Endothelial cell of umbilical vein (primary cell): Measurements from ENCODE around the gene BTG2. TPM values are rescaled to one million over a fixed set of nuclear protein-coding genes. Genes with fewer than 3 reads are reported as not detected.

Experiments
- BruUV-seq: library from RNA; stranded (reverse); fragments of 400-500 nt; replicated peaks from 2 replicates; lab custom pipeline; 2021; lab: Mats Ljungman, UMichigan
- CTCF ChIA-PET: fragments of 300-600, 350-600 bp; sonication (Branson Sonifier 250); formaldehyde crosslinking; loops from one replicate; lab custom pipeline; 2021; ENCODE audit warnings: antibody characterized with exemption, inconsistent platforms; lab: Charles Lee
- POLR2A ChIA-PET: fragments of 300-600, 350-600 bp; sonication (Branson Sonifier 250); formaldehyde crosslinking; loops from one replicate; lab custom pipeline; 2021; ENCODE audit warnings: antibody characterized with exemption, inconsistent platforms; lab: Charles Lee
- DNase-seq: peaks from one replicate; pipeline ENCODE4 v3.0.0-alpha.2; 2011; ENCODE audit warnings: low read depth, low spot score
- FAIRE-seq: peaks from 2 replicates; lab custom pipeline; 2011; peaks lifted over from hg19 to GRCh38; lab: Jason Lieb, UNC
- H2AFZ ChIP-seq: 2 replicates; pipeline ENCODE4 v1.6.0; 2012; ENCODE audit warnings: low read depth, low read length, control low read depth, inconsistent platforms
- H3K27ac ChIP-seq: 2 replicates; pipeline ENCODE4 v1.5.1; 2011; ENCODE audit warnings: low read depth, mild to moderate bottlenecking, control low read depth, low read length, moderate library complexity; ENCODE audit not compliant: insufficient read depth
- H3K27me3 ChIP-seq, 2 experiments: 2 replicates each; pipeline versions ENCODE4 v1.6.0 to v1.6.1; 2011; ENCODE audit warnings: low read length in 2 of 2, mixed read lengths in 1 of 2; ENCODE audit not compliant: control insufficient read depth in 2 of 2, insufficient read depth in 2 of 2
- H3K36me3 ChIP-seq, 2 experiments: 2 replicates in 1 of 2; 3 replicates in 1 of 2; pipeline ENCODE4 v1.5.1; 2011; ENCODE audit warnings: low read length in 2 of 2, mild to moderate bottlenecking in 1 of 2, moderate library complexity in 1 of 2; ENCODE audit not compliant: control insufficient read depth in 2 of 2, insufficient read depth in 2 of 2; ENCODE audit errors: extremely low read depth in 1 of 2
- H3K4me1 ChIP-seq: 3 replicates; pipeline ENCODE4 v1.5.1; 2011; ENCODE audit warnings: mild to moderate bottlenecking, low read length; ENCODE audit not compliant: control insufficient read depth, insufficient read depth; ENCODE audit errors: extremely low read depth
- H3K4me2 ChIP-seq: 2 replicates; pipeline ENCODE4 v1.6.1; 2011; ENCODE audit warnings: low read length, control low read depth, mixed read lengths; ENCODE audit not compliant: insufficient read depth
- H3K4me3 ChIP-seq, 3 experiments: fragments of 200-600 bp in 1 of 3; sonication (generic), shearing (Covaris generic) in 1 of 3; replicated peaks in 1 of 3; 2 replicates each; pipeline ENCODE4 v1.5.1; 2011 to 2016; ENCODE audit warnings: control low read depth in 3 of 3, low read length in 3 of 3, mild to moderate bottlenecking in 2 of 3, inconsistent platforms in 1 of 3, low read depth in 1 of 3, moderate library complexity in 1 of 3; ENCODE audit not compliant: insufficient read depth in 1 of 3
- H3K79me2 ChIP-seq: 2 replicates; pipeline ENCODE4 v1.6.0; 2012; ENCODE audit warnings: low read length, inconsistent platforms; ENCODE audit not compliant: control insufficient read depth, insufficient read depth
- H3K9ac ChIP-seq: replicated peaks from 2 replicates; pipeline ENCODE3; 2011; ENCODE audit warnings: low read length, control low read depth; ENCODE audit not compliant: insufficient read depth; ENCODE audit errors: extremely low read depth
- H3K9me1 ChIP-seq: replicated peaks from 3 replicates; pipeline ENCODE4 v1.6.0; 2011; ENCODE audit warnings: mild to moderate bottlenecking, low read length; ENCODE audit not compliant: control insufficient read depth, insufficient read depth; ENCODE audit errors: extremely low read depth
- H3K9me3 ChIP-seq: replicated peaks from 2 replicates; pipeline ENCODE4 v1.5.1; 2012; ENCODE audit warnings: low read length, inconsistent platforms; ENCODE audit not compliant: control insufficient read depth, insufficient read depth
- H4K20me1 ChIP-seq: replicated peaks from 2 replicates; pipeline ENCODE3; 2011; ENCODE audit warnings: mild to moderate bottlenecking, low read length; ENCODE audit not compliant: control insufficient read depth, insufficient read depth; ENCODE audit errors: extremely low read depth
- JUN ChIP-seq: IDR thresholded peaks from 2 replicates; pipeline ENCODE4 v1.6.1; 2011; ENCODE audit warnings: borderline replicate concordance, low read depth; ENCODE audit not compliant: insufficient read length, insufficient read depth
- dilution Hi-C: fragments of 300-500 bp; cut with MboI; formaldehyde crosslinking; loops from one replicate; pipeline ENCODE4 v1.15.0; 2019; ENCODE audit warnings: low sequenced_read_pairs; ENCODE audit not compliant: extremely low pct_ligation_motif_present
- intact Hi-C: fragments of 100-400 bp; cut with micrococcal nuclease; formaldehyde crosslinking; loops from one replicate; pipeline ENCODE4 v1.10.0; 2022
- polyA plus RNA-seq, 4 experiments: library from polyadenylated mRNA; depleted of rRNA in 3 of 4; stranded (reverse) in 3 of 4; unstranded in 1 of 4; fragments of >200 nt; gene quantifications; 2 replicates each; pipeline versions ENCODE4 v1.2.1 to v1.2.3, GENCODE V29; 2011 to 2012; ENCODE audit warnings: missing spikeins in 1 of 4
- total RNA-seq: library from RNA; stranded (reverse); gene quantifications from 2 replicates; pipeline ENCODE4 v1.2.3, GENCODE V29; 2021
- TF ChIP-seq, protein P1 (sequence below), 2 donors: IDR thresholded peaks; 1 replicate in 1 of 2; 2 replicates in 1 of 2; pipeline ENCODE4 v1.5.1; 2011; ENCODE audit warnings: low read length in 2 of 2, mild to moderate bottlenecking in 2 of 2, moderate library complexity in 2 of 2, control low read depth in 1 of 2, inconsistent platforms in 1 of 2, low read depth in 1 of 2; ENCODE audit not compliant: insufficient read depth in 1 of 2; ENCODE audit errors: extremely low read depth in 1 of 2

BTG2 gene
- total and polyA plus RNA-seq, 2 donors (not counting 3 experiments of a cell fraction or from before 2014, with no cell fraction given), result 35.6 to 50.1 TPM

GRCh38 chr1:203272633-203273205, 32.6 kb upstream of the BTG2 start:
- H3K4me1 ChIP-seq, result peaks cover 7% of the 10 kb centered on the region
- ChIA-PET POLR2A (interaction anchor here (0.6 to 1.0 kb wide), 2 partner anchors 34 to 55 kb away, joined by 4 to 5 read pairs; no protein-coding TSS in a partner anchor), CTCF (interaction anchor here (0.6 to 19.8 kb wide), 44 partner anchors 8 to 429 kb away, joined by 3 to 1014 read pairs (median 4); partner anchors contain the start of genes ADORA1, BTG2, FMOD and MYBPH)
- no TSS peak for BruUV-seq
- H3K27ac ChIP-seq, result no peak overlapping the region
- FAIRE-seq (no peak), DNase-seq (no peak)
- no peaks in the 10 kb centered on the region for H3K36me3 ChIP-seq
- no peak overlapping the region for H3K4me2 ChIP-seq
- dilution Hi-C loops, result no loop called here
- H3K9ac ChIP-seq, result no peak overlapping the region
- H3K27me3 ChIP-seq, result peaks cover 2 to 4% of the 10 kb centered on the region in 2 experiments
- H3K79me2 ChIP-seq, result no peaks in the 10 kb centered on the region
- H2AFZ ChIP-seq, result no peak overlapping the region
- intact Hi-C loops, result loop anchor here (1.0 to 2.0 kb wide), 6 partner anchors 18 to 215 kb away; partner anchors contain the start of gene BTG2
- TF ChIP-seq JUN, result no peak
- TF ChIP-seq, protein P1, sequence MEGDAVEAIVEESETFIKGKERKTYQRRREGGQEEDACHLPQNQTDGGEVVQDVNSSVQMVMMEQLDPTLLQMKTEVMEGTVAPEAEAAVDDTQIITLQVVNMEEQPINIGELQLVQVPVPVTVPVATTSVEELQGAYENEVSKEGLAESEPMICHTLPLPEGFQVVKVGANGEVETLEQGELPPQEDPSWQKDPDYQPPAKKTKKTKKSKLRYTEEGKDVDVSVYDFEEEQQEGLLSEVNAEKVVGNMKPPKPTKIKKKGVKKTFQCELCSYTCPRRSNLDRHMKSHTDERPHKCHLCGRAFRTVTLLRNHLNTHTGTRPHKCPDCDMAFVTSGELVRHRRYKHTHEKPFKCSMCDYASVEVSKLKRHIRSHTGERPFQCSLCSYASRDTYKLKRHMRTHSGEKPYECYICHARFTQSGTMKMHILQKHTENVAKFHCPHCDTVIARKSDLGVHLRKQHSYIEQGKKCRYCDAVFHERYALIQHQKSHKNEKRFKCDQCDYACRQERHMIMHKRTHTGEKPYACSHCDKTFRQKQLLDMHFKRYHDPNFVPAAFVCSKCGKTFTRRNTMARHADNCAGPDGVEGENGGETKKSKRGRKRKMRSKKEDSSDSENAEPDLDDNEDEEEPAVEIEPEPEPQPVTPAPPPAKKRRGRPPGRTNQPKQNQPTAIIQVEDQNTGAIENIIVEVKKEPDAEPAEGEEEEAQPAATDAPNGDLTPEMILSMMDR (IDR thresholded peaks at IDR 0.05; ENCODE audit: extremely low read depth in 1 of 2, insufficient read depth in 1 of 2, low read depth in 1 of 2, low read length in 2 of 2), result no peak
- H3K9me1 ChIP-seq, result no peaks in the 10 kb centered on the region
- H4K20me1 ChIP-seq, result no peaks in the 10 kb centered on the region
- no peak overlapping the region for H3K4me3 ChIP-seq
- no peaks in the 10 kb centered on the region for H3K9me3 ChIP-seq
